Small intestine (tissue), 7 donors: ENCODE results near the gene ATG101. TPM values are rescaled to one million over a fixed set of nuclear protein-coding genes. Genes with fewer than 3 reads are reported as not detected.
A peak's percentile ranks its signal among the peaks of the same experiment; 100 is the strongest.

Experiments used
- DNase-seq, 2 donors: peaks; one replicate each; pipeline versions ENCODE4 v3.0.0 to v3.0.0-alpha.2; 2013
- FAIRE-seq: peaks from 2 replicates; lab custom pipeline; 2012; peaks lifted over from hg19 to GRCh38; lab: Jason Lieb, UNC
- H3K27ac ChIP-seq, 3 donors: one replicate each; pipeline ENCODE4 v1.5.1; 2013; ENCODE audit warnings: low read length in 2 of 3, mild to moderate bottlenecking in 2 of 3, control low read depth in 1 of 3, inconsistent platforms in 1 of 3, low read depth in 1 of 3, moderate library complexity in 1 of 3
- H3K27me3 ChIP-seq, 3 donors: one replicate each; pipeline ENCODE4 v1.6.1; 2013; ENCODE audit warnings: low read length in 3 of 3, inconsistent platforms in 1 of 3; ENCODE audit not compliant: control insufficient read depth in 3 of 3, insufficient read depth in 3 of 3
- H3K36me3 ChIP-seq, 3 donors: one replicate each; pipeline ENCODE4 v1.6.1; 2013; ENCODE audit warnings: low read length in 3 of 3, inconsistent platforms in 1 of 3, low read depth in 1 of 3, mild to moderate bottlenecking in 1 of 3, moderate library complexity in 1 of 3; ENCODE audit not compliant: control insufficient read depth in 3 of 3, insufficient read depth in 2 of 3
- H3K4me1 ChIP-seq, 3 donors: one replicate each; pipeline ENCODE4 v1.6.1; 2013; ENCODE audit warnings: low read length in 2 of 3, inconsistent platforms in 1 of 3, low read depth in 1 of 3, mild to moderate bottlenecking in 1 of 3, moderate library complexity in 1 of 3; ENCODE audit not compliant: control insufficient read depth in 3 of 3, insufficient read depth in 2 of 3
- H3K4me3 ChIP-seq, 3 donors: one replicate each; pipeline ENCODE4 v1.5.1; 2013; ENCODE audit warnings: low read length in 3 of 3, control low read depth in 1 of 3, inconsistent platforms in 1 of 3, low read depth in 1 of 3, mild to moderate bottlenecking in 1 of 3, moderate library complexity in 1 of 3
- H3K9me3 ChIP-seq, 2 donors: one replicate each; pipeline ENCODE4 v1.6.1; 2013; ENCODE audit warnings: low read depth in 1 of 2, low read length in 1 of 2; ENCODE audit not compliant: control insufficient read depth in 2 of 2, insufficient read depth in 1 of 2
- WGBS, 3 donors: extraction: QIAGEN DNeasy Blood & Tissue Kit; methylation state at CpG; one replicate each; pipeline ENCODE4 v1.1.7; 2013; 5-methylcytosine and 5-hydroxymethylcytosine counted together
- polyA plus RNA-seq, 4 donors: library from polyadenylated mRNA; stranded (reverse) in 3 of 4; unstranded in 1 of 4; fragments of 200-250 nt in 3 of 4; fragments of 120-200 nt in 1 of 4; gene quantifications; one replicate each; pipeline versions ENCODE4 v1.2.1 to v1.2.3, GENCODE V29; 2013
- donor health status: healthy with polysubstance abuse.
- donor health status: control.
- donor health status: control.
- donor health status: Bipolar disorder and iron deficiency.
- donor health status: healthy.

Gene ATG101
- polyA plus RNA-seq, 4 donors = 26.7 to 65.1 (median 55.5) TPM

- peaks cover 0 to 11% (median 0%) of the 10 kb centered on the region in 3 donors for H3K4me1 ChIP-seq
- no peak overlapping the region for H3K27ac ChIP-seq
- no peaks in the 10 kb centered on the region for H3K27me3 ChIP-seq
- DNase-seq = no peak
- H3K36me3 ChIP-seq = peaks cover 0 to 52% (median 2%) of the 10 kb centered on the region in 3 donors
- WGBS, 3 donors = 87 to 88% (median 88%) methylated on average over 14 of the region's 14 CpGs
- FAIRE-seq = no peak
- no peak overlapping the region for H3K4me3 ChIP-seq
- no peaks in the 10 kb centered on the region for H3K9me3 ChIP-seq
These were observed 11.9 kb upstream of the ATG101 start for GRCh38 chr12:52057638-52058576.

DNA sequence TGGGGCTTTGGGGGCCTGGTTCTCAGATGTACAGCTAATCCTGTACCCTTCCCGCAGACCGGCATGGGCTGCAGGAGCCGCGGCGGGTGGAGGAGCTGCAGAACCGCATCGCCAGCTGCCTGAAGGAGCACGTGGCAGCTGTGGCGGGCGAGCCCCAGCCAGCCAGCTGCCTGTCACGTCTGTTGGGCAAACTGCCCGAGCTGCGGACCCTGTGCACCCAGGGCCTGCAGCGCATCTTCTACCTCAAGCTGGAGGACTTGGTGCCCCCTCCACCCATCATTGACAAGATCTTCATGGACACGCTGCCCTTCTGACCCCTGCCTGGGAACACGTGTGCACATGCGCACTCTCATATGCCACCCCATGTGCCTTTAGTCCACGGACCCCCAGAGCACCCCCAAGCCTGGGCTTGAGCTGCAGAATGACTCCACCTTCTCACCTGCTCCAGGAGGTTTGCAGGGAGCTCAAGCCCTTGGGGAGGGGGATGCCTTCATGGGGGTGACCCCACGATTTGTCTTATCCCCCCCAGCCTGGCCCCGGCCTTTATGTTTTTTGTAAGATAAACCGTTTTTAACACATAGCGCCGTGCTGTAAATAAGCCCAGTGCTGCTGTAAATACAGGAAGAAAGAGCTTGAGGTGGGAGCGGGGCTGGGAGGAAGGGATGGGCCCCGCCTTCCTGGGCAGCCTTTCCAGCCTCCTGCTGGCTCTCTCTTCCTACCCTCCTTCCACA, 11.0 kb upstream of the ATG101 start:
- no peaks in the 10 kb centered on the region for H3K27me3 ChIP-seq
- peaks cover 0 to 18% (median 0%) of the 10 kb centered on the region in 3 donors for H3K4me1 ChIP-seq
- H3K4me3 ChIP-seq = no peak overlapping the region
- FAIRE-seq (no peak), DNase-seq (no peak)
- 72 to 81% (median 79%) methylated on average over 19 to 25 of the region's 25 CpGs for WGBS, 3 donors
- H3K27ac ChIP-seq = peak overlapping the region in 1 of 3 donors; percentile 29
- H3K36me3 ChIP-seq = peaks cover 0 to 48% (median 2%) of the 10 kb centered on the region in 3 donors
- no peaks in the 10 kb centered on the region for H3K9me3 ChIP-seq

- no peaks in the 10 kb centered on the region for H3K27me3 ChIP-seq
- 73 to 76% (median 75%) methylated on average over 12 of the region's 12 CpGs for WGBS, 3 donors
- FAIRE-seq = no peak
These were observed 9.9 kb upstream of the ATG101 start for GRCh38 chr12:52059582-52060497.

DNA sequence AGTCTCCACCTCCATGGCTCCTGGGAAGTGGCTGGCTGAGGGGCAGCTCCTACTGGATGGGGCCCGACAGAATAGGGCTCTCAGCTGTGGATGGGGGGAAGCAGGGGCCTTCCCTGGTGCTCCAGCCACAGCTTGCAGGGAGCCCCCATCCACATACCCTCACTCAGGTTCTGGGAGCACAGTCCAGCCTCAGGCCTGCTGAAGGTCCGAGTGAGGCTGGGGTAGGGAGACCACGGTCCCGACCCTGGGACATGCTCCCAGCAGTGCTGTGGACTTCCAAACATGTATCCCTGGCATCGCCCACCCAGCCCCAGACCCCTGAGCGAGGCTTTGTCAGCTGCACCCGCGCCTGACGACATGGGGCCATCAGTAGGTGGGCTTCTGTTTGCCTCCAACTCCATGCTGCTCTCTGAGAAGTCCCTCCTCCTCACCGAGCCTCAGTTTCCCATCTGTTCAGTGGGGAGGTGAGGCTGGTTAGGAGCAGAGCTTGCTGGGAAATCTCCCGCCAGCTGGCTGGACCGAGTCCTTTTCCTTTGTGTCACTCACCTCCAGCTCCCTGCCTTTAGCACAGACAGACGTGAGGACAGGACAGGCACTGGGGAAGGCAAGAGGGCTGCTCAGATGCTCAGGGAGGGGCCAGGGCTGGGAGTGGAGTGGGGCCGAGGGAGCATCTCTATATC, 9.1 kb upstream of the ATG101 start:
- H3K9me3 ChIP-seq = no peaks in the 10 kb centered on the region
- DNase-seq = no peak
- no peak overlapping the region for H3K27ac ChIP-seq
- peaks cover 0 to 22% (median 0%) of the 10 kb centered on the region in 3 donors for H3K4me1 ChIP-seq
- no peak for FAIRE-seq
- peaks cover 0 to 30% (median 2%) of the 10 kb centered on the region in 3 donors for H3K36me3 ChIP-seq
- peaks cover 0 to 2% (median 0%) of the 10 kb centered on the region in 3 donors for H3K27me3 ChIP-seq
- no peak overlapping the region for H3K4me3 ChIP-seq
- 75 to 88% (median 85%) methylated on average over 14 of the region's 14 CpGs for WGBS, 3 donors

More at GRCh38 chr12:52059582-52060497, 9.9 kb upstream of the ATG101 start:
- H3K4me1 ChIP-seq = peaks cover 0 to 22% (median 0%) of the 10 kb centered on the region in 3 donors
- H3K4me3 ChIP-seq = no peak overlapping the region
- peaks cover 0 to 38% (median 2%) of the 10 kb centered on the region in 3 donors for H3K36me3 ChIP-seq
- H3K27ac ChIP-seq = no peak overlapping the region
- no peak for DNase-seq
- H3K9me3 ChIP-seq = no peaks in the 10 kb centered on the region

DNA sequence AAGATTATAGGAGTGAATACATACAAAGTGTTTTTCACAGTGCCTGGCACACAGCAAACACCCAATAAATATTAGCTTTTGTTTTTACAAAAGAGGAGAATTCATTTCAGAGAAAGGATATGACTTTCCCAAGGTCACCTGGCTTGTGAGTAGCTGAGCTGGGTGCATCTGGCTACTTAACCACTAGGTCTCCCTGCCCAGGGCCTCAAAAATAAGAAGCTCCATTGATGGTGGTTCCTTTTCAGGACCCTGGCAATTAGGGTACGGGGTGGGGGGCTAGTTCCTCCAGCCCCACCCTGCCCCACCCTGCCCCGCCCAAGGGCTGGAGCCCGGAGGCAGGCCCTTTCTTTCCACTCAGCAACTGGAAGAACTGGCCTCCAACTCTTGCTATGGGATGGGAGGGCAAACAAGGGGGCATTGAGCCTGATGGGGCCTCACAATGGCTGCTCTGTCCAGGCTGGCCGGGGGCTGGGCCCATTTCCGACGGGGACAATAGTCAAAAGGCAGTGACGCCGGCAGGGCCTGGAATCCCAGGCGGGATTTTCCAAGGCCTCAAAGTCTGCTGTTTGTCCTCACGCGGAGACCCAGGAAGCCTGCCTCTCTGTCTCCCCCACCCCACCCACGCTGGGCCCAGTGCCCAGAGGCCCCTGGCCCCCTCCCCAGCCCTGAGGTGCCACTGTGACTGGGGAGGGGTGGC, 8.2 kb upstream of the ATG101 start:
- Histone ChIP-seq H3K4me3 (no peak overlapping the region), H3K4me1 (peaks cover 0 to 22% (median 0%) of the 10 kb centered on the region in 3 donors), H3K27ac (no peak overlapping the region), H3K9me3 (no peaks in the 10 kb centered on the region), H3K36me3 (peaks cover 0 to 21% (median 0%) of the 10 kb centered on the region in 3 donors), H3K27me3 (peaks cover 0 to 2% (median 0%) of the 10 kb centered on the region in 3 donors)
- no peak for FAIRE-seq
- 43 to 66% (median 63%) methylated on average over 12 of the region's 12 CpGs for WGBS, 3 donors
- no peak for DNase-seq

GRCh38 chr12:52062167-52063081, 7.4 kb upstream of the ATG101 start:
- Histone ChIP-seq H3K4me1 (peaks cover 0 to 22% (median 0%) of the 10 kb centered on the region in 3 donors), H3K36me3 (peaks cover 0 to 13% (median 0%) of the 10 kb centered on the region in 3 donors), H3K4me3 (no peak overlapping the region), H3K9me3 (no peaks in the 10 kb centered on the region), H3K27me3 (peaks cover 0 to 2% (median 0%) of the 10 kb centered on the region in 3 donors), H3K27ac (peak overlapping the region in 1 of 3 donors; percentile 0)
- DNase-seq (no peak), FAIRE-seq (no peak)
- 72 to 80% (median 80%) methylated on average over 6 of the region's 6 CpGs for WGBS, 3 donors
